Activated CD4-positive, alpha-beta memory T cell treated with anti-CD3 and anti-CD28 coated beads, Interleukin-2, amount 10 ng/mL, durations not matched to agents 7 days and 5 days (primary cell): Measurements from ENCODE around the gene PROK2. TPM values are rescaled to one million over a fixed set of nuclear protein-coding genes. Genes with fewer than 3 reads are reported as not detected.

Source experiments
- CTCF ChIA-PET: fragments of 350-600 bp; sonication (Branson Sonifier 250); formaldehyde crosslinking; loops from one replicate; lab custom pipeline; 2021; ENCODE audit warnings: antibody characterized with exemption, inconsistent platforms; lab: Charles Lee
- POLR2A ChIA-PET: fragments of 350-600 bp; sonication (Branson Sonifier 250); formaldehyde crosslinking; loops from one replicate; lab custom pipeline; 2021; ENCODE audit warnings: antibody characterized with exemption; lab: Charles Lee
- DNase-seq: peaks from one replicate; pipeline ENCODE4 v3.0.0-alpha.2; 2020
- H3K27ac Mint-ChIP-seq: one replicate; pipeline ENCODE4 v1.8.0; 2021; ENCODE audit warnings: mild to moderate bottlenecking, mixed read lengths
- H3K27me3 Mint-ChIP-seq: one replicate; pipeline ENCODE4 v1.8.0; 2021; ENCODE audit warnings: mixed read lengths
- H3K36me3 Mint-ChIP-seq: one replicate; pipeline ENCODE4 v1.8.0; 2021; ENCODE audit warnings: low read depth, mixed read lengths
- H3K4me1 Mint-ChIP-seq: one replicate; pipeline ENCODE4 v1.8.0; 2021; ENCODE audit warnings: mixed read lengths
- H3K4me3 Mint-ChIP-seq: one replicate; pipeline ENCODE4 v1.8.0; 2021; ENCODE audit warnings: mild to moderate bottlenecking, mixed read lengths
- H3K9me3 Mint-ChIP-seq: one replicate; pipeline ENCODE4 v1.8.0; 2021; ENCODE audit warnings: mixed read lengths
- total RNA-seq, 2 experiments: library from RNA; stranded (reverse); gene quantifications; one replicate each; pipeline ENCODE4 v1.2.3, GENCODE V29; 2021

PROK2 gene
- total RNA-seq, 2 experiments from 2014 or later = 2.5 to 2.8 TPM

GRCh38 chr3:71805199-71805598 lies 20.3 kb upstream of the PROK2 start:
- Mint-ChIP-seq H3K4me1 (no peaks in the 10 kb centered on the region), H3K27me3 (peaks cover 15% of the 10 kb centered on the region), H3K36me3 (no peaks in the 10 kb centered on the region), H3K9me3 (no peaks in the 10 kb centered on the region), H3K4me3 (no peak overlapping the region), H3K27ac (no peak overlapping the region)
- ChIA-PET CTCF (interaction anchor here (1.0 kb wide), 1 partner anchor 99 kb away, joined by 3 read pairs; no protein-coding TSS in a partner anchor), POLR2A (no interaction called here)
- no peak for DNase-seq

- Mint-ChIP-seq H3K4me1 (no peaks in the 10 kb centered on the region), H3K27me3 (peaks cover 27% of the 10 kb centered on the region), H3K9me3 (no peaks in the 10 kb centered on the region), H3K4me3 (no peak overlapping the region), H3K27ac (no peak overlapping the region), H3K36me3 (no peaks in the 10 kb centered on the region)
- CTCF ChIA-PET = interaction anchor here (0.6 kb wide), 1 partner anchor 524 kb away, joined by 4 read pairs; no protein-coding TSS in a partner anchor
- no peak for DNase-seq
- POLR2A ChIA-PET = no interaction called here
These were observed 18.3 kb upstream of the PROK2 start for GRCh38 chr3:71803248-71803647.

GRCh38 chr3:71801986-71802385 lies 17.0 kb upstream of the PROK2 start:
- ChIA-PET CTCF (interaction anchor here (0.5 kb wide), 1 partner anchor 420 kb away, joined by 3 read pairs; no protein-coding TSS in a partner anchor), POLR2A (no interaction called here)
- no peak overlapping the region for H3K27ac Mint-ChIP-seq
- H3K27me3 Mint-ChIP-seq = peaks cover 27% of the 10 kb centered on the region
- no peaks in the 10 kb centered on the region for H3K36me3 Mint-ChIP-seq
- no peak for DNase-seq
- H3K9me3 Mint-ChIP-seq = no peaks in the 10 kb centered on the region
- no peaks in the 10 kb centered on the region for H3K4me1 Mint-ChIP-seq
- no peak overlapping the region for H3K4me3 Mint-ChIP-seq

GRCh38 chr3:71800023-71800422 lies 15.1 kb upstream of the PROK2 start:
- H3K27me3 Mint-ChIP-seq = peaks cover 28% of the 10 kb centered on the region
- POLR2A ChIA-PET = interaction anchor here (0.6 kb wide), 1 partner anchor 194 kb away, joined by 3 read pairs; no protein-coding TSS in a partner anchor

GRCh38 chr3:71797455-71797854 lies 12.5 kb upstream of the PROK2 start:
- POLR2A ChIA-PET = no interaction called here
- H3K27ac Mint-ChIP-seq = no peak overlapping the region
- H3K36me3 Mint-ChIP-seq = no peaks in the 10 kb centered on the region
- CTCF ChIA-PET = no interaction called here
- H3K4me1 Mint-ChIP-seq = peaks cover 4% of the 10 kb centered on the region
- no peak for DNase-seq
- H3K9me3 Mint-ChIP-seq = no peaks in the 10 kb centered on the region
- no peak overlapping the region for H3K4me3 Mint-ChIP-seq
- H3K27me3 Mint-ChIP-seq = peaks cover 35% of the 10 kb centered on the region

More at GRCh38 chr3:71800023-71800422, 15.1 kb upstream of the PROK2 start:
- DNase-seq = no peak
- Mint-ChIP-seq H3K4me1 (peaks cover 4% of the 10 kb centered on the region), H3K4me3 (no peak overlapping the region), H3K36me3 (no peaks in the 10 kb centered on the region), H3K9me3 (no peaks in the 10 kb centered on the region), H3K27ac (no peak overlapping the region)
- CTCF ChIA-PET = interaction anchor here (0.7 kb wide), 1 partner anchor 9 kb away, joined by 5 read pairs; no protein-coding TSS in a partner anchor

- Mint-ChIP-seq H3K4me3 (no peak overlapping the region), H3K27ac (no peak overlapping the region), H3K4me1 (peaks cover 4% of the 10 kb centered on the region), H3K27me3 (peaks cover 30% of the 10 kb centered on the region), H3K36me3 (no peaks in the 10 kb centered on the region), H3K9me3 (no peaks in the 10 kb centered on the region)
- ChIA-PET POLR2A (interaction anchor here (1.0 kb wide), 1 partner anchor 13 kb away, joined by 3 read pairs; no protein-coding TSS in a partner anchor), CTCF (no interaction called here)
- DNase-seq = no peak
These were observed 11.3 kb upstream of the PROK2 start for GRCh38 chr3:71796290-71796689.

- Mint-ChIP-seq H3K4me3 (no peak overlapping the region), H3K9me3 (no peaks in the 10 kb centered on the region), H3K4me1 (peaks cover 4% of the 10 kb centered on the region), H3K27me3 (peaks cover 31% of the 10 kb centered on the region), H3K27ac (no peak overlapping the region), H3K36me3 (no peaks in the 10 kb centered on the region)
- DNase-seq = no peak
- POLR2A ChIA-PET = interaction anchor here (1.5 kb wide), 1 partner anchor 9 kb away, joined by 3 read pairs; no protein-coding TSS in a partner anchor
- CTCF ChIA-PET = no interaction called here
These were observed 6.7 kb upstream of the PROK2 start for GRCh38 chr3:71791634-71792033.

GRCh38 chr3:71789922-71790321 lies 5.0 kb upstream of the PROK2 start:
- Mint-ChIP-seq H3K9me3 (no peaks in the 10 kb centered on the region), H3K4me1 (peaks cover 10% of the 10 kb centered on the region), H3K36me3 (no peaks in the 10 kb centered on the region), H3K4me3 (no peak overlapping the region), H3K27me3 (peaks cover 37% of the 10 kb centered on the region), H3K27ac (no peak overlapping the region)
- ChIA-PET POLR2A (no interaction called here), CTCF (interaction anchor here (1.0 to 1.2 kb wide), 2 partner anchors 10 to 60 kb away, joined by 3 to 4 read pairs; no protein-coding TSS in a partner anchor)
- no peak for DNase-seq

- H3K27me3 Mint-ChIP-seq = peaks cover 46% of the 10 kb centered on the region
- no peak for DNase-seq
- H3K9me3 Mint-ChIP-seq = no peaks in the 10 kb centered on the region
- H3K36me3 Mint-ChIP-seq = no peaks in the 10 kb centered on the region
- ChIA-PET CTCF (no interaction called here), POLR2A (no interaction called here)
- H3K4me3 Mint-ChIP-seq = no peak overlapping the region
- H3K4me1 Mint-ChIP-seq = peaks cover 20% of the 10 kb centered on the region
- no peak overlapping the region for H3K27ac Mint-ChIP-seq
These were observed 3.0 kb upstream of the PROK2 start for GRCh38 chr3:71787851-71788405.

GRCh38 chr3:71786551-71786950 lies 1.6 kb upstream of the PROK2 start:
- H3K4me3 Mint-ChIP-seq = no peak overlapping the region
- peaks cover 26% of the 10 kb centered on the region for H3K4me1 Mint-ChIP-seq
- POLR2A ChIA-PET = no interaction called here
- CTCF ChIA-PET = interaction anchor here (1.7 kb wide), 1 partner anchor 56 kb away, joined by 7 read pairs; no protein-coding TSS in a partner anchor
- H3K9me3 Mint-ChIP-seq = no peaks in the 10 kb centered on the region
- peaks cover 58% of the 10 kb centered on the region for H3K27me3 Mint-ChIP-seq
- no peaks in the 10 kb centered on the region for H3K36me3 Mint-ChIP-seq
- no peak for DNase-seq
- no peak overlapping the region for H3K27ac Mint-ChIP-seq

- Mint-ChIP-seq H3K9me3 (no peaks in the 10 kb centered on the region), H3K27ac (no peak overlapping the region), H3K36me3 (no peaks in the 10 kb centered on the region), H3K27me3 (peaks cover 57% of the 10 kb centered on the region), H3K4me3 (no peak overlapping the region), H3K4me1 (peaks cover 28% of the 10 kb centered on the region)
- ChIA-PET POLR2A (interaction anchor here (1.3 kb wide), 1 partner anchor 32 kb away, joined by 3 read pairs; the partner anchor contains the start of gene GPR27), CTCF (interaction anchor here (1.7 kb wide), 1 partner anchor 56 kb away, joined by 7 read pairs; no protein-coding TSS in a partner anchor)
- DNase-seq = no peak
These were observed 1.2 kb upstream of the PROK2 start for GRCh38 chr3:71786217-71786549.

GRCh38 chr3:71785532-71786216 lies 726 bp upstream of the PROK2 start:
- H3K9me3 Mint-ChIP-seq = no peaks in the 10 kb centered on the region
- peak overlapping the region; percentile 70 for H3K4me3 Mint-ChIP-seq
- H3K27me3 Mint-ChIP-seq = peaks cover 59% of the 10 kb centered on the region
- ChIA-PET CTCF (interaction anchor here (1.7 kb wide), 1 partner anchor 55 kb away, joined by 7 read pairs; no protein-coding TSS in a partner anchor), POLR2A (interaction anchor here (1.3 kb wide), 1 partner anchor 32 kb away, joined by 3 read pairs; the partner anchor contains the start of gene GPR27)
- peaks cover 31% of the 10 kb centered on the region for H3K4me1 Mint-ChIP-seq
- no peaks in the 10 kb centered on the region for H3K36me3 Mint-ChIP-seq
- no peak for DNase-seq
- H3K27ac Mint-ChIP-seq = no peak overlapping the region
